Stimulated activated memory B cell treated with anti-CD40 and anti-IgM and Interleukin-4, amounts not matched to agents 10 μg/mL and 1 μg/mL and 100 μg/mL, for 72 hours (primary cell): Measurements from ENCODE around the gene DPCD.

Experiments
- ATAC-seq: fragments of 150-1000 bp; cut with Tn5 transposase; 2 replicates; pipeline ENCODE4 v1.10.0; 2021
- H3K27ac Mint-ChIP-seq: one replicate; pipeline ENCODE4 v1.8.0; 2022; ENCODE audit warnings: mild to moderate bottlenecking, mixed read lengths
- H3K27me3 Mint-ChIP-seq: one replicate; pipeline ENCODE4 v1.8.0; 2022; ENCODE audit warnings: mixed read lengths
- H3K36me3 Mint-ChIP-seq: one replicate; pipeline ENCODE4 v1.8.0; 2022; ENCODE audit warnings: mixed read lengths
- H3K4me1 Mint-ChIP-seq: one replicate; pipeline ENCODE4 v1.8.0; 2022; ENCODE audit warnings: mixed read lengths
- H3K4me3 Mint-ChIP-seq: one replicate; pipeline ENCODE4 v1.8.0; 2022; ENCODE audit warnings: mild to moderate bottlenecking, moderate library complexity, mixed read lengths
- H3K9me3 Mint-ChIP-seq: one replicate; pipeline ENCODE4 v1.8.0; 2022; ENCODE audit warnings: mixed read lengths

Gene DPCD

DNA sequence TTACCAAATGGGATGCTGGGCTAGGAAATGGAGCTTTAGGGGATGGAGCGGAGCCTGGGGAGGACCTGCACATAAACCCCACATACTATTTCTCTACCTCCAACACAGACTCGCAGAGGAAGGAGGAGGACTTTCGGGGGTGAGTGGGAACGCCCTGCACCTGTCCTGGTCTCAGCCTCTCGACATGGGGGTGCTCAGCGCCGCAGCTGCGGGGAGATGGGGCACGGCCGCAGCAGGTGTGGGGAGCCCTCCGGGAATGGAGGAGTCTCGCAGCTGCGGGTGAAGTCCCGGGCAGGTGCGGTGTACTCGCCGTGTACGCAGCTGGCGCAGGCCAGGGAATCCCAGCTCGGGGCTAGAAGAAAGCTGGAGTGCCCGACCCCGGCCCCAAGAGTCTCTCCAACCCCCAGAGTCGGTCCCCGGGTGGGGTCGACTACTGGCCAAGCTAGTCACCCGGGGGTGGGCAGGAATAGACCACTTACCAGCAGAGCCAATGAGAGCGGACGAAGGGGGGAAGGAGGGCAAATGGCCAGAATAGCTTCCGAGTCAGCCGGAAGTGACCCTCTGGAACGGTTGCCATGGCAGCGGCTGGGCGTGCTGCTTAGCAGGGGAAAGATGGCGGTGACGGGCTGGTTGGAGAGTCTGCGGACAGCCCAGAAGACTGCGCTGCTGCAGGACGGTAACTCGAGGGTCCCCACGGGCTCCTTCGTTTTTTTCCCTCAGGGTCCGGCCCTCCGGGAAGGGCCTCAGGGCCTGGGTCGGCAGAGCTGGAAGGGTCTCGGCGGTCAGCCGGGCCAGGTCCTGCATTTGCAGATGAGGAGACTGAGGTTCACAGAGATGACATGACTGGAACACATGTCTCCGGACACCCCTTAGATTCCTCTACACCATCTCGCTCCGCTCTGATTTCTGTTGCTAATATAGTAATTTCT, at the start of gene DPCD, which contains the start of gene POLL:
TSS of gene DPCD (plus strand) at position 597 of the 929 bp plus-strand sequence. CDS start at position 613, 16 bp downstream.
TSS of gene POLL (minus strand) at position 533 of the 929 bp plus-strand sequence. CDS start 897 bp downstream, outside the sequence.
- no peaks in the 10 kb centered on the region for H3K9me3 Mint-ChIP-seq
- H3K36me3 Mint-ChIP-seq: peaks cover 19% of the 10 kb centered on the region
- ATAC-seq: peak; percentile 98
- H3K27me3 Mint-ChIP-seq: no peaks in the 10 kb centered on the region
- peaks cover 37% of the 10 kb centered on the region for H3K4me1 Mint-ChIP-seq
- H3K27ac Mint-ChIP-seq: peak within 1 kb of the TSS; percentile 88
- peak within 1 kb of the TSS; percentile 96 for H3K4me3 Mint-ChIP-seq

DNA sequence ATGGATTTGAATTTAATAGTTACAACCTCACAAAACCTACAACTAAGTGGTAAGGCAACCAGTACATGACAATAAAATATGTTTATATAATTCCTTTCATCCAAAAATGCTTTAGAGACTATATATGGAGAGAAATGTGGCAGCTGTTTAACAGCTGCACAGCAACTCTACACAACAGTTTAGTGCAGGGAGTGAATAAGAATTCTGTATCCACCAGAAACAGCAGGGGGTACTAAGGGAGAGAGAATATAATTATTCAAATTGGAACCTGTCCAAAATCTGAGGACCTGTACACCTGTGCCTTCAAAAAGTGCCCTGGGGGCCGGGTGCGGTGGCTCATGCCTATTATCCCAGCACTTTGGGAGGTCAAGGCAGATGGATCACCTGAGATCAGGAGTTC, 49.7 kb upstream of the DPCD start:
- no peak overlapping the region for H3K27ac Mint-ChIP-seq
- H3K9me3 Mint-ChIP-seq: no peaks in the 10 kb centered on the region
- H3K4me3 Mint-ChIP-seq: no peak overlapping the region

DNA sequence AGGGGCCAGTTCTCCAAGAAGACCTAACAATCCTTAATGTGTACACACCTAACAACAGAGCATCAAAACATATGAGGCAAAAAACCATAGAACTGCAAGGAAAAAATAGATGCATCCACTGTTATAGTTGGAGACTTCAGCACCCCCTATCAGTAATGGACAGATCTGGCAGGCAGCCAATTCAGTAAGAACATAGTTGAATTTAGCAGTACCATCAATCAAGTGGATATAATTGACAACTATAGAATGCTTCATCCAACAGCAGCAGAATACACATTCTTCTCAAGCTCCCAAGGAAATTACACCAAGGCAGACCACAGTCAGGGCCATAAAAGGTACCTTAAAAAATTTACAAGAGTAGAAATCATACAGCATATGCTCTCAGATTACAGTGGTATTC, 42.2 kb upstream of the DPCD start:
- Mint-ChIP-seq H3K4me3 (no peak overlapping the region), H3K4me1 (no peaks in the 10 kb centered on the region), H3K27ac (no peak overlapping the region), H3K36me3 (peaks cover 45% of the 10 kb centered on the region), H3K9me3 (no peaks in the 10 kb centered on the region), H3K27me3 (no peaks in the 10 kb centered on the region)
- ATAC-seq: no peak

More for the DNA sequence above, 49.7 kb upstream of the DPCD start:
- no peak for ATAC-seq
- peaks cover 49% of the 10 kb centered on the region for H3K36me3 Mint-ChIP-seq
- no peaks in the 10 kb centered on the region for H3K27me3 Mint-ChIP-seq
- H3K4me1 Mint-ChIP-seq: no peaks in the 10 kb centered on the region

GRCh38 chr10:101550965-101551364, 37.2 kb upstream of the DPCD start:
- no peaks in the 10 kb centered on the region for H3K9me3 Mint-ChIP-seq
- no peaks in the 10 kb centered on the region for H3K4me1 Mint-ChIP-seq
- no peak overlapping the region for H3K27ac Mint-ChIP-seq
- H3K4me3 Mint-ChIP-seq: no peak overlapping the region
- peaks cover 52% of the 10 kb centered on the region for H3K36me3 Mint-ChIP-seq
- no peak for ATAC-seq
- H3K27me3 Mint-ChIP-seq: no peaks in the 10 kb centered on the region

DNA sequence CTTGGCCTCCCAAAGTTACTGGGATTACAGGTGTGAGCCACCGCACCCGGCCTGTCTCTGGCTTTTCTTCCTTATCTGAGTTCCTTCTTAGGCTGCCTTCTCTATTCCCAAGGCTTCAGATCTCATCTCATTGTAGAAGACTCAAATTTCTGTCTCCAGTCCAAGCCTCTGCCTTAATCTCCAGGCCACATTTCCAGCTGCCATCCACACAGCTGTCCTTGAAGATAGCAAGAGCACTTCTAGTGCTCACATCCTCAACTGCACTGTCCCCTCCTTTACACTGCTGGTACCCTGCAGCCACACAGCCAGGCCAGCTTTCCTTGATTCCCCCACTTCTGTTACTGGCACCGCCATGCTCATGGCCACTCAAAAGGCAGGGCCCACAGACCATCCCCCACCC, 35.7 kb upstream of the DPCD start:
- Mint-ChIP-seq H3K36me3 (peaks cover 43% of the 10 kb centered on the region), H3K27me3 (no peaks in the 10 kb centered on the region), H3K9me3 (no peaks in the 10 kb centered on the region), H3K4me1 (no peaks in the 10 kb centered on the region), H3K4me3 (no peak overlapping the region), H3K27ac (no peak overlapping the region)
- no peak for ATAC-seq

GRCh38 chr10:101557541-101557940, 30.6 kb upstream of the DPCD start:
- H3K4me3 Mint-ChIP-seq: no peak overlapping the region
- peaks cover 19% of the 10 kb centered on the region for H3K27me3 Mint-ChIP-seq
- no peak for ATAC-seq
- peaks cover 21% of the 10 kb centered on the region for H3K36me3 Mint-ChIP-seq
- H3K4me1 Mint-ChIP-seq: peaks cover 13% of the 10 kb centered on the region
- no peaks in the 10 kb centered on the region for H3K9me3 Mint-ChIP-seq
- H3K27ac Mint-ChIP-seq: no peak overlapping the region

- peaks cover 13% of the 10 kb centered on the region for H3K4me1 Mint-ChIP-seq
These were observed 29.9 kb upstream of the DPCD start for GRCh38 chr10:101558204-101558603.

GRCh38 chr10:101558671-101559595, 29.2 kb upstream of the DPCD start:
- Mint-ChIP-seq H3K27me3 (peaks cover 33% of the 10 kb centered on the region), H3K4me3 (no peak overlapping the region), H3K27ac (no peak overlapping the region), H3K36me3 (peaks cover 7% of the 10 kb centered on the region), H3K4me1 (peaks cover 13% of the 10 kb centered on the region), H3K9me3 (no peaks in the 10 kb centered on the region)
- ATAC-seq: peak; percentile 14

More at GRCh38 chr10:101558204-101558603, 29.9 kb upstream of the DPCD start:
- Mint-ChIP-seq H3K27me3 (peaks cover 26% of the 10 kb centered on the region), H3K36me3 (peaks cover 15% of the 10 kb centered on the region), H3K4me3 (no peak overlapping the region), H3K9me3 (no peaks in the 10 kb centered on the region), H3K27ac (no peak overlapping the region)
- ATAC-seq: no peak

DNA sequence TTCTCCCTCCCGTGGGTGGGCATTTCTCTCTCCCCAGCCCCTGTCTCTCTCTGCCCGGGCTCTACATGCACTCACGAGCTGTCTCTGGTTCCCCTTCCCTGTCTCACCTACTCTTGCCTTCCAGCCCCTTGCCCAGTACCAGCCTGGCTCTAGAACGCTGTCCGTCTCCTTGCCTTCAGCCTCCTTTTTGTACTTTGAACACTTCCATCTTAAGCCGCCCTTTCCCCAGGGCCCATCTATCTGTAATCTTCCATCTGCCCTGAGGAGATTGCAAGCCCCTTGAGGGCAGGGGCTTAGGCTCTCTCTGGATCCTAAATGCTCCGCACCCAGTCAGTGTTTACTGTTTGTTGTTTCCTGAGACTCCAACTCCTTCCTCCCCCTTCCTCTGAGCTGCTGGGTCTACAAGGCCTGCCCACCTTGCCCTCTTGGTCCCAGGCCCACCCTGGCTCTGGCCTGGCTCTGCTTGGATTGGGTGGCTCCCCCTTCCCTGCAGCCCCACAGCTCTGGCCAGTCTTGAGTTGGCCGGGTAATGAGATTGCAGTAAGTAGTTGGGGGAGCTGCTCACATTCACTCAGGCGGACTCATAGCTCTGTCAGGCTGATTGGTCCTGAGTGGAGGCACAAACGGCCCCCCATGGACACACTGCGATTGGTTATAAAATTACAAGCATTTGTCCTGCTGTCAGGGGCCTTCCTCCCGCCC, 28.4 kb upstream of the DPCD start:
- peaks cover 40% of the 10 kb centered on the region for H3K27me3 Mint-ChIP-seq
- peaks cover 13% of the 10 kb centered on the region for H3K4me1 Mint-ChIP-seq
- no peak overlapping the region for H3K27ac Mint-ChIP-seq
- H3K4me3 Mint-ChIP-seq: no peak overlapping the region
- ATAC-seq: no peak
- H3K9me3 Mint-ChIP-seq: no peaks in the 10 kb centered on the region
- H3K36me3 Mint-ChIP-seq: no peaks in the 10 kb centered on the region

DNA sequence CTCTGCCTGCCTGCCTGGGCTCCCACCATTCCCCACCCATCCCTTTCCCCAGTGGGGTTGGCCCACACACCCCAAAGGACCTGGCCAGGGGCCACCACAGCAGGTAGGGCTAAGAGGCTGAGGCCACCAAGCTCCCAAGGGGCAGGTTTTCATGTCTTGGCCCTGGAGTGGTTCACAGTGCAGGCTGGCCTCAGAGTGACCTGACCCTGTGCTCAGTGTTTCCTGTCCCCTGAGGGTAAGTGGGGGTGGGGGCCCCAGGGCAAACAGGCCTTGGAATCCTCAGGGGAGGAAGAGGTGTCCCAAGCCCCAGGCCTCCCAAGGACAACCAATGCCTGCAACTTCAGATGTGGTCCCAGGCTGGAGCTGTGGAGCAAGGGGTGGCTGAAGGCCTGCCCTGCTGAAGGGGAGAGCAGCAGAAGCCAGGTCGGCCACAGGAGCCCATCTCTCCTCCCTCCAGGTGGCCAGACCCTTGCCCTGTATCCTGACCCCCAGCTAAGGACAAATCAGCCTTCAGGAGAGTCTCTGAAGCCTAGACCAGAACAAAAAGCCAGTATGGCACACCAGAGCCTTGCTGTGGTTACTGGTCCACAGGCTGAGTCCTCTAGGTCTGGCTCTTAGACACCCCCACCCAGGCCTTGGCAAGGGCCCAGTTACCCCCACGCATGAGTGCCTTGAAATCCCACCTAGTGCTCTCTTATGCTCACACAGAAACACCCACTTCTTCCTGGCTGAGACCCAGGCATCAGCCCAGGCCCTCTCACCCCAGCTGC, 27.6 kb upstream of the DPCD start:
- H3K4me3 Mint-ChIP-seq: no peak overlapping the region
- peaks cover 13% of the 10 kb centered on the region for H3K4me1 Mint-ChIP-seq
- no peak overlapping the region for H3K27ac Mint-ChIP-seq
- H3K27me3 Mint-ChIP-seq: peaks cover 48% of the 10 kb centered on the region
- no peaks in the 10 kb centered on the region for H3K36me3 Mint-ChIP-seq
- no peak for ATAC-seq
- H3K9me3 Mint-ChIP-seq: no peaks in the 10 kb centered on the region

DNA sequence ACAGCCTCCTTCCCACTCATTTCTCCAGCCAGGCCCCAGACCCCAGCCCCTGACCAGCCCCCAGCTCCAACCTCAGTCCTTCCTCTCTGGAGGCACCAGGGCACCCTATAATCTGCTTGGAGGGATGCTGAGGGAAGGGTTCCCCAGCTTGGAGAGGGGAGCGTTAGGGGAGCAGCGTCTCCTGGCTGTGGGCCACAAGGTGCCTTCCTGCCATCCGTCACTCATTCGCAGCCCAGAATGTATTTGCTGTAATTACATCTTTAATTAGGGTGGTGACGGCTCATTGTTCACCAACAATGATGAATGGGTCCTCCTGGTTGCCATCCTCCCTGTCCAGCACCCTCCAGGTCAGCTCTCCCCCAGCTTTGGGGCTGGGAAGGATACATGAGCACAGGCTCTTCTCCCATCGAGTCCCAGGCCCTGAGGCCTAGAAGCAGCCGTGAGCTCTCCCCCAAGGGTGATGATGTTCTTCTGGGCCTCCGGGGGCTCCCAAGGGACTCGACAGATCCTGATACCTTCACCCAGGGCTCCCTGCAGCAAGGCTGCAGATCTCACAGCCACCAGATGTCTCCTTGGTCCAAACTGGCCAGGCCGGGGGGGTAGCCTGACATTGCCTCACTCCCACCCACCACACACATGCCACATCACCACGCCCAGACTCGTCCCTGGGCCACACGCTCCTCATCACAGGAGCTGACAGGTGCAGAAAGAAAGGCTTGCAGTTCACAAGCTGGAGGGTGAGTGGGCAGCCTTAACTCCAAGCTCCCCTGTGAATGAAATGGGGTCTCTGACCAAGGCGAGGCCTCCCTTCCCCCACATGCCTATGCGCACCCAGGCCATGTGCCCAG, 26.8 kb upstream of the DPCD start:
- Mint-ChIP-seq H3K4me1 (peaks cover 16% of the 10 kb centered on the region), H3K9me3 (no peaks in the 10 kb centered on the region), H3K27ac (no peak overlapping the region), H3K27me3 (peaks cover 56% of the 10 kb centered on the region), H3K36me3 (no peaks in the 10 kb centered on the region), H3K4me3 (no peak overlapping the region)
- no peak for ATAC-seq

- no peak overlapping the region for H3K27ac Mint-ChIP-seq
- H3K27me3 Mint-ChIP-seq: peaks cover 65% of the 10 kb centered on the region
- no peak for ATAC-seq
- H3K4me3 Mint-ChIP-seq: no peak overlapping the region
- peaks cover 25% of the 10 kb centered on the region for H3K4me1 Mint-ChIP-seq
- H3K9me3 Mint-ChIP-seq: no peaks in the 10 kb centered on the region
- H3K36me3 Mint-ChIP-seq: no peaks in the 10 kb centered on the region
These were observed 25.9 kb upstream of the DPCD start for GRCh38 chr10:101562231-101562630.

- Mint-ChIP-seq H3K27ac (no peak overlapping the region), H3K27me3 (peaks cover 73% of the 10 kb centered on the region), H3K36me3 (no peaks in the 10 kb centered on the region)
These were observed 25.1 kb upstream of the DPCD start for GRCh38 chr10:101563007-101563406.

More at GRCh38 chr10:101563007-101563406, 25.1 kb upstream of the DPCD start:
- Mint-ChIP-seq H3K4me1 (peaks cover 25% of the 10 kb centered on the region), H3K4me3 (no peak overlapping the region), H3K9me3 (no peaks in the 10 kb centered on the region)
- no peak for ATAC-seq
